ENCODE results near the gene WNT9B.

Gene WNT9B

DNA sequence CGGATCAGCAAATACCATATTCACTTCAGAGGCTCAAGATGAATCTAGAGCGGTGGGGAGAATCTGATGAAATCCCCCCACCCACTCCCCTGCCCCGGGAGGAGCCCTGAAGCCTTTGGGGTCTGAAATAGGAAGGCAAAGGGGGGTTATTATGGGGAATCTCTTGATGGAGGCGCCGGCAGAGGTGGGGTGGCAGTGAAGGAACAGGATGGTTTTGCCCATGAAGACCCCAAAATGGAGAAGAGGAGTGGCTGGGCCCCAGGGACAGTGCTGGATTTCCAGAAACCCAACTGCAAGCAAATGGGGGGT is 33.5 kb upstream of the WNT9B start:
- no peak for DNase-seq (ENCODE audit: low read depth)
- no peak for TF ChIP-seq CTCF (IDR thresholded peaks at IDR 0.05; ENCODE audit: low read length, missing control alignments)
- no peak overlapping the region for H3K4me3 ChIP-seq (replicated peaks; ENCODE audit: low read depth, low read length)

DNA sequence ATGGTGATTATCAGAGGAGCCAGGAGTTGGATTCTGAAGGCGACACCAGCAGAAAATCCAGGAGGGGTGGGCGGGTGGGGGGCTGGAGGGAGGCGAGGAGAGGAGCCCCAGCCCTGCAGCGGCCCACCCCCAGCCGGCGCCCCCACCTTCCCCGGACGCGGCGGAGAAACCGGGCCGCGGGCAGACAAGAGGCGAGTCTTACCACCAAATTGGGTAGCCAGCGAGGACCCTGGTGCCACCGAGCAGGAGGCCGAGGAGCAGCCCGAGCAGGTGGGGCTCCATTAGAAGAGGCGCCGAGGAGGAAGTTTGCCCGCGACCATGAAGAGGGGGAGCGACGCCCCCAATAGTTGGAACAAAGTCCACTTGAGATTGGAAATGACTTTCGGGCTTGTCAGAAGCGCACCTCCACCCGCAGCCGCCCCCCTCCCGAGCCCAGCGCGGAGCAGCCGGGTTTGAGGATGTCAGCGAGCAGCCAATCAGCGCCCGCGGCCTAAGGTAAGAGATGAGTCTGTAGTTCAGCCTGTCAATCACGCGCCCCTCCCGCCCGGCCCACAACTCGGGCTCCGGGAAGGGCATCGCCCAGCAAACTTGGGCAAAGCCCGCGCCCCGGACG is 33.0 kb upstream of the WNT9B start, which contains the start of gene WNT3:
Gene WNT3 (minus strand): TSS at position 377 of the 613 bp plus-strand sequence. CDS start 95 bp downstream, at position 282.
- peak within 1 kb of the TSS; percentile 14 for H3K4me3 ChIP-seq (replicated peaks; ENCODE audit: low read depth, low read length)
- no peak for TF ChIP-seq CTCF (IDR thresholded peaks at IDR 0.05; ENCODE audit: low read length, missing control alignments)
- no peak for DNase-seq (ENCODE audit: low read depth)

DNA sequence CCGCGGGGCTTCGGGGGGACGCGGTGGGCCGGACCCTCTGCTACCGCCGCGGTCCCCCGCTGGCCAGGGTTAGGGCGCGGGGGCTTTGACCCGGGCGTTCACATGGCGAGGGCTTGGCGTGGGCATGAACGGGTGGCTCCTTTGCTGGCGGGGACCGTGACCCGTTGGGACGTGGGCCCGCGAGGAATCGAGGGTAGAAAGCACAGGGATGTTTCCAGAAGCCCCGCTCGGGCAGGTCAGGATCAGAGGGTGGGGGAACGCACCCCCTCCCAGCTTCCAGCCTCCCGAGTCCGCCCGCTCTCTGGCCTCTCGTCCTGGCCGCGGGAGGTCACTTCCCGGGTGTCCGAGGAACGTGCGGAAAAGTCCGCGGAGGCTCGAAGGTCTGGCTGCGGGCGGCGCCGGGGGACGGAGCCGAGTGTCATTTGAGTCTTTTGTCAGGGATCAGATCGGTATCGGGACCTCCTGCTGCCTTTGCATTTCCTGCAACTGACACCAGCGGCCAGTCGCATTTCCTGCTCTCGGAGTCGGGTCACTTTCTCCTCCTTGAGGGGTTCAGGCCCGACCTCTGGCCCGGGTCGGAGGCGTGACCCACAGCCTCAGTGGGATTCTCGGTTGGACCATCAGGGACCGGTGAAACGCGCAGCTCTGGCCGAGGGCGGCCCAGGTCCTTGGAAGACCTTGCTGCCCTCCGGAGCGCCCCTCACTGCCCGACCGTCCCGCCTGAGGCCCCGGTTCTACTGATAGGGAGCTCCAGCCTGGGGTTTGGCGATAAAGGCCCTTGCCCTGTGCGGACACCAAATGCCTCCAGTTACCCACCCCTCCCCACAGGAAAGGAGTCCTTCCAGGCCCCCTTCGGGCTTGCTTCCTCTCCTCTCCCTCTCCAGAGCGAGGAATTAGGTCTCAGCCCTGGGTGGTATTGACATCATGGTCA is 32.2 kb upstream of the WNT9B start:
- no peak for DNase-seq (ENCODE audit: low read depth)
- TF ChIP-seq CTCF (IDR thresholded peaks at IDR 0.05; ENCODE audit: low read length, missing control alignments), result no peak
- H3K4me3 ChIP-seq (replicated peaks; ENCODE audit: low read depth, low read length), result peak overlapping the region; percentile 14

GRCh38 chr17:46819906-46820351 is 31.5 kb upstream of the WNT9B start:
- no peak for TF ChIP-seq CTCF (IDR thresholded peaks at IDR 0.05; ENCODE audit: low read length, missing control alignments)
- no peak overlapping the region for H3K4me3 ChIP-seq (replicated peaks; ENCODE audit: low read depth, low read length)
- DNase-seq (ENCODE audit: low read depth), result no peak

DNA sequence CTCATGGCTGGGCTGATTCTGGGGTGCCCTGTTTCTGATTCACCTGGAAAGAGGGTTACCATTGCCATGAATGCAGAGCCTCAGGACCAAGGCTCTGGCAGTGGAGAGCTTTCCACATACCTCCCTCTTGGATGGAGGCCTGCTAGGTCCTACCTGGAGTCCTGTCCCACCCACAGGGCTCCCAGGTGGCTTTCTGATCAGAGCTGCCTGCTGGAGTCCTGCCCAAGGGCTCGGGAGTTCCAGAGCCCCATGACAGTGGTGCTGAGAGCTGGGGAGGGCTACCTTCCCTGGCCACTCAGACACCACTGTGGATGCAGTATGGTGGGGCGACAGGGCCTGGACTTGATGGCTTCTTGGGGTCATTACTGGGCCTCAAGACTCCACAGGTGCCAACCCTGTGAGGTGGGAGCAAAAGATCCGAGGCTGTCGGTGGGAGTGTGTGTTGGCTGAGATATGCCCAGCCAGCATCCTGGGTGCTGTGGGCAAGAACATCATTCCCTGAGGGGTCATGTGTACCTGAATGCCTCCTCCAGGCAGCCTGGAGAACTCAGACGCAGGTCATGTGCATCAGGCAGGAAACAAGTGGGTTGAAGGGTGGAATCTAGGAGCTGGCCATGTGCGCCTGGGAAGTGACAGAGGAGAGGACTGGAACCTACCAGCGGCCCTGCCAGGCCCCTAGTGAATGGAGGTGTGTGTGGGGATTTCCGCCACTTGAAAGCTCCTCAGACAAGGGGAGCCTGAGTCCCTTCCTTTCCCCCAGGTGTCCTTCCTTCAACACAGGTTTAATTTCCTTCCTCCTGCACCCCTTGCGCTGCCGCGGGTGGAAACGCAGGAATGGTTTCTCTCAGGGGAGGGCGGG is 30.6 kb upstream of the WNT9B start:
- no peak for DNase-seq (ENCODE audit: low read depth)
- H3K4me3 ChIP-seq (replicated peaks; ENCODE audit: low read depth, low read length), result no peak overlapping the region
- no peak for TF ChIP-seq CTCF (IDR thresholded peaks at IDR 0.05; ENCODE audit: low read length, missing control alignments)

- H3K4me3 ChIP-seq (replicated peaks; ENCODE audit: low read depth, low read length), result no peak overlapping the region
- DNase-seq (ENCODE audit: low read depth), result no peak
- no peak for TF ChIP-seq CTCF (IDR thresholded peaks at IDR 0.05; ENCODE audit: low read length, missing control alignments)
Observed at GRCh38 chr17:46821482-46822387, 29.6 kb upstream of the WNT9B start.
